Loucy (cell line): Measurements from ENCODE around the gene LTBP1.

Experiments
- EZH2phosphoT487 ChIP-seq: fragments of 200-600 bp; IDR thresholded peaks from 2 replicates; pipeline ENCODE4 v1.6.1; 2018; ENCODE audit warnings: antibody characterized with exemption, mild to moderate bottlenecking, moderate library complexity, borderline replicate concordance
- TF ChIP-seq, protein P1 (sequence below): fragments of 200-600 bp; sonication (generic); conservative IDR thresholded peaks from 2 replicates; pipeline ENCODE4 v1.5.1; 2014; ENCODE audit warnings: mild to moderate bottlenecking, antibody characterized with exemption, low read length

DNA sequence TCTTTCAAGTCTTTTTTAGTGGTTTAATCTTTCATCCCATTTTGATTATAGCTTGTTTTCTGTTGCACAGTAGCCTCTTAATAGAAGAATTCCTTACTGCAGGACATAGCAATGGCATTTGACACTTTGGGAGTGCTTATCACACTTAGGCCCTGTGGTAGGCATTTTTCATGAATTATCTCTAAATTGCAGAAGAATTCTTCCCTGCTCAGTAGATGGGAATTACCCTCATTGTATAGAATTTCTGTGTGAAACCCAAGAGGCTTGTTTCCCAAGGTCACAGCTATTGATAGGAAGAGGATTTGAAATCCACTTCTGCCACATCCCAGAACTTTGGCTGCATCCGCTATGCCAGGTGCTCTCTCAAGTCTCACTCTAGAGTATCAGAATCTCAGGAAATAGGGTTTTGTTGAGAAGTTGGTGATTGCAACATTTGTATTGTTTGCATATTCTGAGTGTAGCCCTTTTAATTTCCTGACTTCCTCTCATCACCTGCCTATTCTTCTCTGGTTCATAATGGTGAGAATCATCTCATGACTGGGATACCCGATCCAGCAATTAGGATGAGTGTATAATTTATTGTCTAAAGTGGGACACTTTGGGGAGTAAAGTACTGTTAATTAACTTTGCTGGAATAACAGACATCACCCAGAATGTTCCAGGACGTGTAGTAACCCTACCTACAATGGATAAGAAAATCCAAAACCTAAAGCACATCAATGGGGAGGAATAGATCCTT lies 274.5 kb downstream of the LTBP1 start:
- TF ChIP-seq, protein P1, sequence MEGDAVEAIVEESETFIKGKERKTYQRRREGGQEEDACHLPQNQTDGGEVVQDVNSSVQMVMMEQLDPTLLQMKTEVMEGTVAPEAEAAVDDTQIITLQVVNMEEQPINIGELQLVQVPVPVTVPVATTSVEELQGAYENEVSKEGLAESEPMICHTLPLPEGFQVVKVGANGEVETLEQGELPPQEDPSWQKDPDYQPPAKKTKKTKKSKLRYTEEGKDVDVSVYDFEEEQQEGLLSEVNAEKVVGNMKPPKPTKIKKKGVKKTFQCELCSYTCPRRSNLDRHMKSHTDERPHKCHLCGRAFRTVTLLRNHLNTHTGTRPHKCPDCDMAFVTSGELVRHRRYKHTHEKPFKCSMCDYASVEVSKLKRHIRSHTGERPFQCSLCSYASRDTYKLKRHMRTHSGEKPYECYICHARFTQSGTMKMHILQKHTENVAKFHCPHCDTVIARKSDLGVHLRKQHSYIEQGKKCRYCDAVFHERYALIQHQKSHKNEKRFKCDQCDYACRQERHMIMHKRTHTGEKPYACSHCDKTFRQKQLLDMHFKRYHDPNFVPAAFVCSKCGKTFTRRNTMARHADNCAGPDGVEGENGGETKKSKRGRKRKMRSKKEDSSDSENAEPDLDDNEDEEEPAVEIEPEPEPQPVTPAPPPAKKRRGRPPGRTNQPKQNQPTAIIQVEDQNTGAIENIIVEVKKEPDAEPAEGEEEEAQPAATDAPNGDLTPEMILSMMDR = no peak
- TF ChIP-seq EZH2phosphoT487 = no peak
